GM12874 (cell line): Measurements from ENCODE around the gene TREML2.

Experiments
- CTCF ChIP-seq: IDR thresholded peaks from 2 replicates; pipeline ENCODE4 v1.5.1; 2011; ENCODE audit warnings: low read depth, mild to moderate bottlenecking, control low read depth, low read length, moderate library complexity; ENCODE audit not compliant: insufficient read depth

Gene TREML2

DNA sequence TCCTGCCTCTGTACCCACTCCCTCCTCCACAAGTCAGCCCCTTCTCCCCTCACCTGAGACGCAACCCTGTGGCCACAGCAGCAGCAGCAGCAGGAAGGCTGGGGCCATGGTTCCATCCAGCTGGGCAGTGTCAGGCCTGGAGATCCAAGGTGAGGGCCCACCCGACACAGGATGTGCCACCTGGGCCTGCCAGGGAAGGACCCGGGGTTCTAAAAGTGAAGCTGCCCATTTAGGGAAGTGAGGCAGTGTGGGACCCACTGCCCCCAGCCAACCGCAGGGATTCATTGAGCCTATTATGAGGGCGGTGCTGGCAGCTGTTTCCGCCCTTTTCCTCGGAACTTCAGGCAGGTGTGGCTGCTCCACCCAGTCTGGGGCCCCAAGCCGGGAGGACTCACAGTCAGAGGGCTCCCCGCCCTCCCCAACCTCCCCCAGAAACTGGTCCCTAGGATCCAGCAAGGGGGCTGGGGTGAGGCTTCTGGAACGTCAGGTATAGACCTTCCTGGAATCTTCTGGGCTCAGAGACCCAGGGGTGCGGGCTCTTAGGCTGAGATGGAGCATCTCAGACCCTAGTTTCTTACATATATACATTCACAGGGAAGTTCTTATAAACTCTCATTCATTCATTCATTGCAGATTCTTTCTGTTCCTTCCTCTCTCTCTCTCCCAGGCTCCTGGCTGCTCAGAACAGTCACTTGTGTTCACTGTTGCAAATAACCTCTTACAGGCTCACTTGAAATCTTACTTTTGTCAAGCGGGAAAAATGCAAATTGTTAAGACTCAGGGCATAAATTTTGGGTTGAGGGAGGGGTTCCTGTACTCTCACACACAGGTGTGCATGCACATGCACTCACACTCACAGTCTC lies at the start of gene TREML2:
TREML2 (minus strand) TSS at position 249 of the 863 bp plus-strand sequence; CDS start at position 108, 141 bp downstream.
- TF ChIP-seq CTCF, result no peak

DNA sequence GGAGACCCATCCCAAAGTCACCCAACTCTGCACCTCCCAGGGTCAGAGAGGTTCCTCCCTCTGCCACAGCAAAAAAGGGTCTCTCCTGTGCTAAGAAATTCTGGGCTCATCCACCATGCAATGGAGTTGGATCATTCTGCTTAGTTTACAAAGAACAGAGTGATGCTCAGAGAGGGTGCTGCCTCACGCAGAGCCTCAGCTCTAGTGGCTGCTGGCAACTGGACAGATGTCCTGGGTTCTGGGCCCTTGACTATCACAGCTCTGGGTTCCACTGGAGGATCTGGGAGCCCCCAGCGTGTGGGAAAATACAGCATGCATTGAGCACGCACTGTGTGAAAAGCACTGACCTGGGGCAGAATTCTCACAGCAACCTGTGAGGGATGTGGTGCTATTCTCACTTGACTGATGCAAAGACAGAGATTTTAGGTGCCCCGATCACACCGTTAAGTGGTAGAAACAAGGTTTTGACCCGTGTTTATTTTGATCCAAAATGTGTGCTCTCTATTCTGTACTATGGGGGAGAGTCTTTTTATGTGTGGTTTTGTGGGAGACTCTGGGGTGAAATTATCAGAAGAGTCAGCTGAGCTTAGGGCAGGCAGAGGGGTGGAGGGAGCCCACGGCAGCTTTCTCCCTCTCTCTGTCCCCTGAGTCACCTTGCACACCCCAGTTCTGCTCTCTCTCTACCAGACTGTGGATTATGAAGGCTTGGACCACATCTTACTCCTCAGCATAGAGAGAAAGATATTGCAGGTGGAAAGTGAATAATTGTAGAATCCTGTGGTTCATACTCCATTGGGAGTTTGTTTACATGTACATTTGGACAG lies 47.1 kb upstream of the TREML2 start:
- no peak for TF ChIP-seq CTCF

GRCh38 chr6:41247288-41247865 lies 46.4 kb upstream of the TREML2 start:
- no peak for TF ChIP-seq CTCF

DNA sequence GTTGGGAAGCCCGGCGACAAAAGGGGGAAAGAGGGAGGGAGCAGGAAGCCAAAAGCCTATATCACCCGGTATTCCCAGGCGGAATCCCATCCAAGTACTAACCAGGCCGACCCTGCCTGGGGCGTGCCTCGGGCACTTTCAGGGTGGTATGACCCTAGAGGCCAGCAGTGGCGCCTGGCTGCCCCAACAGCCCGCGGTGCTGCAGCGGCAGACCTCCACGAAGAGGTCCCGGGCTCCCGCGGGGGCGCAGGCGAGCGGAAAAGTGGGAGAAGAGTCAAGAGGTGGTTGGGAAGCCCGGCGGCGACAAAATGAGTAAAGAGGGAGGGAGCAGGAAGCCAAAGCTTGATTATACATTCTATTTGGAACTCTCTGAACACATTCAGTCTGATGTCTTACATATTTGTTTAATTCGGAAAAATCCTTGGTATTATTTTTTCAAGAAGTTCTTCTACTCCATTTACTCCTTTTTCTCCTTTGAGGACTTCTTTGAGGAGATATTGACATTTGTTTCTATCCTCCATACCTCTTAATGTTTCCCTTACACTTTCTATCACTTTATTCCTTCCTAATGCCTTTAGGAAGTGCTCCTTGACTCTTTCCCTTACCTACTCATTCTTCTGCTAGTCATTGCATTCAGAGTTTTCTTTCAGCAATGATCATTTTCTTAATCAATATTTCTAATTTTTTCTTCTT lies 38.7 kb upstream of the TREML2 start:
- no peak for TF ChIP-seq CTCF

DNA sequence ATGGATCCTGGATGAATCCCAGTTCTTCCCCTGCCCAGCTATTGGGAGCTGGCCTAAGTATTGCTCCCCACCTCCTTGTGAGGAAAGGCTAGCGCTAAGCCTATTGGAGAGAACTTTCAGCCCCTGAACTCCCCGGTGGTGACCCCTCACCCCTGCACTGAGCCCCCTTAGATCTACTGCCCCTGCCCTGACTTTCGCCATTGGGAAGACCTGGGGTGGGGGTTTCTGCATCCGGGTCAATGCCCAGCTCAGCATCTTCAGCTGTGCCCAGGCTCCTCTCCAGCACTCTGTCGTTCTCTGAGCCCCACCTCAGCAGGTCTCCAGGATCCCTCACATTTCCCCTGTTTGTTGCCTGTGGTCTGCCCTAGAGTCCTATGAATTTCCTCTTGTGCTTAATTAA lies 36.2 kb upstream of the TREML2 start:
- no peak for TF ChIP-seq CTCF

- TF ChIP-seq CTCF, result no peak
These were observed 35.3 kb upstream of the TREML2 start for GRCh38 chr6:41236276-41236675.
